ENCODE data around the gene KCNQ1. TPM values are rescaled to one million over a fixed set of nuclear protein-coding genes. Genes with fewer than 3 reads are reported as not detected.

Gene KCNQ1
- total RNA-seq, 1 donor from 2014 or later, result 1.6 TPM

DNA sequence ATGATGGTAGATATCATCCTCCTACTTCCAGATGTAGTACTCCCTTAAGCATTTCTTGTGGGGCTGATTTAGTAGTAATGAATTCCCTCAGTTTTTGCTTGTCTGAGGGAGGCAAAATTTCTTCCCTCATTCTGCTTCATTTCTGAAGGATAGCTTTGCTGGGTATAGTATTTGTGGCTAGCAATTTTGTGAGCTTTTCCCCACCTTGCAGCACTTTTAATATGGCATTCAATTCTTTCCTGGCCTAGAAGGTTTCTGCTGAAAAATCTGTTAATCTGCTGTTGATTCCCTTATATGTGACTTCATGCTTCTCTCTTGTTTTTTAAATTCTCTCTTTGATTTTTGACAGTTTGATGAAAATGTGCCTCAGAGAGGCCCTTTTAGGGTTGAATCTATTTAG lies 204.6 kb downstream of the KCNQ1 start:
- no peak for TF ChIP-seq CTCF (IDR thresholded peaks at IDR 0.05; ENCODE audit: insufficient read depth, low read length, severe bottlenecking)
- no peaks in the 10 kb centered on the region for H3K27me3 ChIP-seq (ENCODE audit: control insufficient read depth, insufficient read depth, low read length)
- H3K36me3 ChIP-seq (ENCODE audit: control insufficient read depth, insufficient read depth, low read length), result no peaks in the 10 kb centered on the region
- no peak for DNase-seq (ENCODE audit: low read depth)
- H3K4me3 ChIP-seq (ENCODE audit: low read depth, low read length), result no peak overlapping the region
- no peak for FAIRE-seq

GRCh38 chr11:2649848-2650247 lies 205.0 kb downstream of the KCNQ1 start:
- DNase-seq (ENCODE audit: low read depth) (no peak), FAIRE-seq (no peak)
- H3K27me3 ChIP-seq (ENCODE audit: control insufficient read depth, insufficient read depth, low read length), result no peaks in the 10 kb centered on the region
- TF ChIP-seq CTCF (IDR thresholded peaks at IDR 0.05; ENCODE audit: insufficient read depth, low read length, severe bottlenecking), result no peak
- no peaks in the 10 kb centered on the region for H3K36me3 ChIP-seq (ENCODE audit: control insufficient read depth, insufficient read depth, low read length)
- no peak overlapping the region for H3K4me3 ChIP-seq (ENCODE audit: low read depth, low read length)

- TF ChIP-seq CTCF (IDR thresholded peaks at IDR 0.05; ENCODE audit: insufficient read depth, low read length, severe bottlenecking), result no peak
- Histone ChIP-seq H3K36me3 (ENCODE audit: control insufficient read depth, insufficient read depth, low read length) (no peaks in the 10 kb centered on the region), H3K4me3 (ENCODE audit: low read depth, low read length) (no peak overlapping the region), H3K27me3 (ENCODE audit: control insufficient read depth, insufficient read depth, low read length) (no peaks in the 10 kb centered on the region)
- FAIRE-seq, result no peak
- DNase-seq (ENCODE audit: low read depth), result no peak
Measured at GRCh38 chr11:2650343-2650867, 205.6 kb downstream of the KCNQ1 start.

GRCh38 chr11:2651054-2651617 lies 206.3 kb downstream of the KCNQ1 start:
- TF ChIP-seq CTCF (IDR thresholded peaks at IDR 0.05; ENCODE audit: insufficient read depth, low read length, severe bottlenecking), result no peak
- H3K36me3 ChIP-seq (ENCODE audit: control insufficient read depth, insufficient read depth, low read length), result no peaks in the 10 kb centered on the region
- FAIRE-seq (no peak), DNase-seq (ENCODE audit: low read depth) (no peak)
- no peak overlapping the region for H3K4me3 ChIP-seq (ENCODE audit: low read depth, low read length)
- no peaks in the 10 kb centered on the region for H3K27me3 ChIP-seq (ENCODE audit: control insufficient read depth, insufficient read depth, low read length)

DNA sequence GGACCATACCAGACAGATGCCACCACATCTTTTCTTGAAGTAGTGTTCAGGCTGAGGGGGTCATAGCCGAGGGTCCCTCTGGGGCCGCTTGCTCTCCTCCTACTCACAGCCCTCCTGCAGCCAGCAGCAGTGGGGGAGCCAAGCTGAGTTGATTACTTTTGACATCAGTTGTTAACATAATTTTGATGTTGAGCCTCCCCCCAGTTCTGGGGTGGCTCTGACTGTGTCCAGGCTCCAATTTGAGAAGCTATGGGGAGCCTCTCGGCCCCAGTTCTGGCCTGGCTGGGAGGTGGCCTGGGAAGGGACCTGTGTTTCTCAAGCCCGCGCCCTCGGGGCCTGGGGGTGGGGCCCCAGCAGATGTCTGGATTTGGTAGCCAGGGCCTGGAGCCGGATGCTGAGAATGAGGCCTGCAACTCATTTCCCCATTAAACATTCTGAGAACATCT lies 207.0 kb downstream of the KCNQ1 start:
- no peak for TF ChIP-seq CTCF (IDR thresholded peaks at IDR 0.05; ENCODE audit: insufficient read depth, low read length, severe bottlenecking)
- Histone ChIP-seq H3K36me3 (ENCODE audit: control insufficient read depth, insufficient read depth, low read length) (no peaks in the 10 kb centered on the region), H3K27me3 (ENCODE audit: control insufficient read depth, insufficient read depth, low read length) (no peaks in the 10 kb centered on the region), H3K4me3 (ENCODE audit: low read depth, low read length) (no peak overlapping the region)
- FAIRE-seq (no peak), DNase-seq (ENCODE audit: low read depth) (no peak)

Measured in bronchial epithelial cell (primary cell).